Retina (tissue), 1 donor: ENCODE measurements around the gene PRSS8.
"Not testable (repeated sequence)": the region's sequence is repeated elsewhere in the genome, so short reads cannot be mapped to it uniquely, and the experiment has no call there.

Experiments
- DNase-seq: peaks from one replicate; pipeline ENCODE4 v3.0.0-alpha.2; 2016

PRSS8 gene

GRCh38 chr16:31143694-31144148 lies 8.2 kb upstream of the PRSS8 start:
- no peak for DNase-seq

GRCh38 chr16:31143011-31143693 lies 7.6 kb upstream of the PRSS8 start:
- no peak for DNase-seq

- peak; percentile 96 for DNase-seq
Measured at GRCh38 chr16:31142109-31143010, 6.8 kb upstream of the PRSS8 start.

GRCh38 chr16:31141489-31142108 lies 6.1 kb upstream of the PRSS8 start:
- DNase-seq, result no peak

- DNase-seq, result not testable (repeated sequence)
Measured at GRCh38 chr16:31141071-31141469, 5.5 kb upstream of the PRSS8 start.

GRCh38 chr16:31138621-31139578 lies 3.4 kb upstream of the PRSS8 start:
- no peak for DNase-seq

- DNase-seq, result not testable (repeated sequence)
Measured at GRCh38 chr16:31136822-31137499, 1.4 kb upstream of the PRSS8 start.

GRCh38 chr16:31136287-31136662 lies 748 bp upstream of the PRSS8 start:
- no peak for DNase-seq

- DNase-seq, result no peak
Measured at GRCh38 chr16:31134625-31135534, 647 bp downstream of the PRSS8 start.

- DNase-seq, result no peak
Measured at GRCh38 chr16:31134091-31134571, 1.4 kb downstream of the PRSS8 start.

GRCh38 chr16:31133046-31133501 lies 2.5 kb downstream of the PRSS8 start:
- DNase-seq, result no peak

- no peak for DNase-seq
Measured at GRCh38 chr16:31132303-31132979, 3.1 kb downstream of the PRSS8 start.

- DNase-seq, result no peak
Measured at GRCh38 chr16:31131841-31132271, 3.7 kb downstream of the PRSS8 start.

GRCh38 chr16:31131416-31131815 lies 4.1 kb downstream of the PRSS8 start:
- no peak for DNase-seq

GRCh38 chr16:31130899-31131298 lies 4.6 kb downstream of the PRSS8 start:
- no peak for DNase-seq

GRCh38 chr16:31130336-31130891 lies 5.1 kb downstream of the PRSS8 start:
- no peak for DNase-seq

- DNase-seq, result no peak
Measured at GRCh38 chr16:31129568-31130335, 5.8 kb downstream of the PRSS8 start.

- DNase-seq, result no peak
Measured at GRCh38 chr16:31128711-31129567, 6.6 kb downstream of the PRSS8 start.
